Neuronal stem cell (in vitro differentiated cells): ENCODE data around the gene PGD.
A peak's percentile ranks its signal among the peaks of the same experiment; 100 is the strongest.
"Not testable (repeated sequence)": the region's sequence is repeated elsewhere in the genome, so short reads cannot be mapped to it uniquely, and the experiment has no call there.

Experiments used
- DNase-seq: peaks from one replicate; pipeline ENCODE4 v3.0.0-alpha.2; 2013; ENCODE audit warnings: low spot score
- H2AFZ ChIP-seq: one replicate; pipeline ENCODE4 v1.6.1; 2013; ENCODE audit warnings: mild to moderate bottlenecking, low read length, inconsistent platforms
- H2AK5ac ChIP-seq: 2 replicates; pipeline ENCODE4 v1.6.1; 2013; ENCODE audit warnings: low read depth, mild to moderate bottlenecking, inconsistent platforms, low read length, moderate library complexity, mixed read lengths
- H2BK120ac ChIP-seq: 2 replicates; pipeline ENCODE4 v1.6.1; 2013; ENCODE audit warnings: low read depth, mild to moderate bottlenecking, inconsistent platforms, low read length, moderate library complexity, mixed read lengths
- H2BK12ac ChIP-seq: one replicate; pipeline ENCODE4 v1.6.1; 2013; ENCODE audit warnings: low read length, inconsistent platforms
- H2BK15ac ChIP-seq: 2 replicates; pipeline ENCODE4 v1.6.1; 2013; ENCODE audit warnings: mild to moderate bottlenecking, low read length, inconsistent platforms, mixed read lengths
- H2BK5ac ChIP-seq: one replicate; pipeline ENCODE4 v1.6.1; 2013; ENCODE audit warnings: inconsistent platforms, mild to moderate bottlenecking, low read length, moderate library complexity
- H3K14ac ChIP-seq: one replicate; pipeline ENCODE4 v1.6.1; 2013; ENCODE audit warnings: low read length, inconsistent platforms
- H3K18ac ChIP-seq: 2 replicates; pipeline ENCODE4 v1.6.1; 2013; ENCODE audit warnings: low read length, inconsistent platforms
- H3K23ac ChIP-seq: 2 replicates; pipeline ENCODE4 v1.6.1; 2013; ENCODE audit warnings: low read depth, mild to moderate bottlenecking, mixed read lengths, low read length, inconsistent platforms; ENCODE audit not compliant: poor library complexity
- H3K27ac ChIP-seq: replicated peaks from 3 replicates; pipeline ENCODE4 v1.5.1; 2013; ENCODE audit warnings: low read length, inconsistent platforms
- H3K27me3 ChIP-seq, 3 experiments: 2 replicates each; pipeline ENCODE4 v1.6.1; 2013; ENCODE audit warnings: low read length in 3 of 3, mild to moderate bottlenecking in 2 of 3, inconsistent platforms in 1 of 3, low read depth in 1 of 3, mixed read lengths in 1 of 3, moderate library complexity in 1 of 3; ENCODE audit not compliant: control insufficient read depth in 3 of 3, insufficient read depth in 3 of 3
- H3K36me3 ChIP-seq, 2 donors: replicated peaks in 1 of 2; 2 replicates each; pipeline ENCODE4 v1.6.1; 2013; ENCODE audit warnings: low read length in 2 of 2; ENCODE audit not compliant: control insufficient read depth in 2 of 2, insufficient read depth in 2 of 2
- H3K4ac ChIP-seq: 2 replicates; pipeline ENCODE4 v1.6.1; 2013; ENCODE audit warnings: inconsistent platforms, mild to moderate bottlenecking, low read length, moderate library complexity
- H3K4me1 ChIP-seq, 2 donors: 1 replicate in 1 of 2; 2 replicates in 1 of 2; pipeline ENCODE4 v1.6.1; 2013; ENCODE audit warnings: low read length in 2 of 2, low read depth in 1 of 2; ENCODE audit not compliant: control insufficient read depth in 2 of 2, insufficient read depth in 1 of 2
- H3K4me2 ChIP-seq: one replicate; pipeline ENCODE4 v1.6.1; 2013; ENCODE audit warnings: mild to moderate bottlenecking, low read length, inconsistent platforms; ENCODE audit not compliant: insufficient read depth, poor library complexity, severe bottlenecking
- H3K4me3 ChIP-seq, 2 donors: 2 replicates each; pipeline ENCODE4 v1.5.1; 2013; ENCODE audit warnings: low read length in 2 of 2, mild to moderate bottlenecking in 2 of 2, inconsistent platforms in 1 of 2, moderate library complexity in 1 of 2
- H3K79me1 ChIP-seq: one replicate; pipeline ENCODE4 v1.6.1; 2013; ENCODE audit warnings: low read depth, mild to moderate bottlenecking, inconsistent platforms, low read length, moderate library complexity
- H3K9ac ChIP-seq: one replicate; pipeline ENCODE4 v1.6.1; 2013; ENCODE audit warnings: mild to moderate bottlenecking, low read depth, low read length, inconsistent platforms; ENCODE audit not compliant: poor library complexity
- H3K9me3 ChIP-seq, 2 donors: replicated peaks in 1 of 2; 2 replicates each; pipeline versions ENCODE3 to v1.6.1; 2013; ENCODE audit warnings: low read length in 2 of 2, mild to moderate bottlenecking in 2 of 2, inconsistent platforms in 1 of 2, low read depth in 1 of 2, mixed read lengths in 1 of 2, moderate library complexity in 1 of 2; ENCODE audit not compliant: control insufficient read depth in 2 of 2, insufficient read depth in 1 of 2
- H4K8ac ChIP-seq: one replicate; pipeline ENCODE4 v1.6.1; 2013; ENCODE audit warnings: low read depth, mild to moderate bottlenecking, inconsistent platforms, low read length, moderate library complexity
- H4K91ac ChIP-seq: one replicate; pipeline ENCODE4 v1.6.1; 2013; ENCODE audit warnings: low read length, low read depth, mild to moderate bottlenecking, inconsistent platforms; ENCODE audit not compliant: poor library complexity
- WGBS, 2 donors: extraction: QIAGEN DNeasy Blood & Tissue Kit; methylation state at CpG; one replicate each; pipeline ENCODE4 v1.1.7; 2013; ENCODE audit warnings: missing lambda C conversion rate in 2 of 2, mixed read lengths in 1 of 2; ENCODE audit not compliant: insufficient read length in 2 of 2, insufficient replicate concordance in 1 of 2; ENCODE audit errors: extremely low coverage in 2 of 2; 5-methylcytosine and 5-hydroxymethylcytosine counted together

PGD gene

GRCh38 chr1:10451287-10451686 lies 52.4 kb downstream of the PGD start:
- H2AK5ac ChIP-seq, result no peak overlapping the region
- H4K8ac ChIP-seq, result no peak overlapping the region
- no peak overlapping the region for H3K4me3 ChIP-seq
- H2BK12ac ChIP-seq, result no peak overlapping the region
- no peak overlapping the region for H3K9ac ChIP-seq
- H3K27ac ChIP-seq, result no peak overlapping the region
- H2BK5ac ChIP-seq, result no peak overlapping the region
- H3K18ac ChIP-seq, result no peak overlapping the region
- no peak overlapping the region for H4K91ac ChIP-seq
- no peak for DNase-seq
- no peaks in the 10 kb centered on the region for H3K27me3 ChIP-seq
- peaks cover 3% of the 10 kb centered on the region for H3K79me1 ChIP-seq
- peaks cover 5 to 6% of the 10 kb centered on the region in 2 donors for H3K4me1 ChIP-seq
- H2BK15ac ChIP-seq, result no peak overlapping the region
- H2AFZ ChIP-seq, result peak overlapping the region; percentile 42
- no peak overlapping the region for H3K4me2 ChIP-seq
- H3K14ac ChIP-seq, result no peak overlapping the region
- H3K9me3 ChIP-seq, result peaks cover 0 to 5% of the 10 kb centered on the region in 2 donors
- no CpG with 5 or more reads among the region's 10 CpGs for whole genome bisulfite sequencing, 2 donors
- peaks cover 3 to 21% of the 10 kb centered on the region in 2 donors for H3K36me3 ChIP-seq
- H2BK120ac ChIP-seq, result no peak overlapping the region
- H3K23ac ChIP-seq, result no peak overlapping the region
- H3K4ac ChIP-seq, result no peak overlapping the region

- Histone ChIP-seq H3K14ac (no peak overlapping the region), H3K27ac (no peak overlapping the region), H3K9me3 (peaks cover 0 to 5% of the 10 kb centered on the region in 2 donors), H4K91ac (no peak overlapping the region), H3K23ac (no peak overlapping the region), H3K36me3 (peaks cover 5 to 29% of the 10 kb centered on the region in 2 donors), H3K79me1 (no peaks in the 10 kb centered on the region), H3K4me1 (peaks cover 0 to 3% of the 10 kb centered on the region in 2 donors), H2BK120ac (no peak overlapping the region), H3K9ac (no peak overlapping the region), H4K8ac (no peak overlapping the region), H3K18ac (no peak overlapping the region), H2BK5ac (no peak overlapping the region), H3K4me2 (no peak overlapping the region), H2BK12ac (no peak overlapping the region), H3K4ac (no peak overlapping the region), H2AK5ac (no peak overlapping the region), H2AFZ (no peak overlapping the region), H3K4me3 (no peak overlapping the region), H2BK15ac (no peak overlapping the region), H3K27me3 (no peaks in the 10 kb centered on the region)
- no CpG with 5 or more reads among the region's 5 CpGs for WGBS, 2 donors
- DNase-seq, result no peak
Observed at GRCh38 chr1:10456048-10456447, 57.2 kb downstream of the PGD start.

- no peak for DNase-seq
- Histone ChIP-seq H4K8ac (no peak overlapping the region), H3K4me1 (no peaks in the 10 kb centered on the region), H2BK12ac (no peak overlapping the region), H2BK5ac (no peak overlapping the region), H3K4me3 (no peak overlapping the region), H3K27ac (no peak overlapping the region), H3K27me3 (no peaks in the 10 kb centered on the region), H3K79me1 (no peaks in the 10 kb centered on the region), H2BK120ac (no peak overlapping the region), H3K4ac (no peak overlapping the region), H3K14ac (no peak overlapping the region), H4K91ac (no peak overlapping the region), H3K9me3 (peaks cover 0 to 5% of the 10 kb centered on the region in 2 donors), H3K36me3 (peaks cover 11 to 35% of the 10 kb centered on the region in 2 donors), H2BK15ac (no peak overlapping the region), H3K23ac (no peak overlapping the region), H3K18ac (no peak overlapping the region), H3K4me2 (no peak overlapping the region), H2AK5ac (no peak overlapping the region), H2AFZ (no peak overlapping the region), H3K9ac (no peak overlapping the region)
- no CpG with 5 or more reads among the region's 7 CpGs for WGBS, 2 donors
Observed at GRCh38 chr1:10456661-10457060, 57.8 kb downstream of the PGD start.

GRCh38 chr1:10457462-10457861 lies 58.6 kb downstream of the PGD start:
- not testable (repeated sequence) for H3K14ac ChIP-seq, H2BK5ac ChIP-seq, H3K4me1 ChIP-seq, H2BK12ac ChIP-seq, H3K23ac ChIP-seq, H4K8ac ChIP-seq, H2AK5ac ChIP-seq, H3K27ac ChIP-seq, H2AFZ ChIP-seq, H3K4ac ChIP-seq, H3K4me2 ChIP-seq, H2BK15ac ChIP-seq, H3K18ac ChIP-seq, H3K9me3 ChIP-seq, H4K91ac ChIP-seq, H3K27me3 ChIP-seq, H3K9ac ChIP-seq, H3K79me1 ChIP-seq, H2BK120ac ChIP-seq, H3K4me3 ChIP-seq, DNase-seq
- peaks cover 15 to 41% of the 10 kb centered on the region in 2 donors for H3K36me3 ChIP-seq
- no CpG with 5 or more reads among the region's 7 CpGs for WGBS, 2 donors
